Fibroblast of lung (primary cell): ENCODE measurements around the gene SRCIN1.

ENCODE experiments used
- EZH2 ChIP-seq: IDR thresholded peaks from 2 replicates; pipeline ENCODE4 v1.5.1; 2012; ENCODE audit warnings: low read length, control low read depth, mild to moderate bottlenecking; ENCODE audit errors: missing control alignments
- TF ChIP-seq, protein P1 (sequence below), 2 donors: IDR thresholded peaks in 1 of 2; conservative IDR thresholded peaks in 1 of 2; 1 replicate in 1 of 2; 2 replicates in 1 of 2; pipeline ENCODE4 v1.5.1; 2011 to 2012; ENCODE audit warnings: low read length in 2 of 2, control low read depth in 1 of 2, inconsistent platforms in 1 of 2, low read depth in 1 of 2, mild to moderate bottlenecking in 1 of 2

DNA sequence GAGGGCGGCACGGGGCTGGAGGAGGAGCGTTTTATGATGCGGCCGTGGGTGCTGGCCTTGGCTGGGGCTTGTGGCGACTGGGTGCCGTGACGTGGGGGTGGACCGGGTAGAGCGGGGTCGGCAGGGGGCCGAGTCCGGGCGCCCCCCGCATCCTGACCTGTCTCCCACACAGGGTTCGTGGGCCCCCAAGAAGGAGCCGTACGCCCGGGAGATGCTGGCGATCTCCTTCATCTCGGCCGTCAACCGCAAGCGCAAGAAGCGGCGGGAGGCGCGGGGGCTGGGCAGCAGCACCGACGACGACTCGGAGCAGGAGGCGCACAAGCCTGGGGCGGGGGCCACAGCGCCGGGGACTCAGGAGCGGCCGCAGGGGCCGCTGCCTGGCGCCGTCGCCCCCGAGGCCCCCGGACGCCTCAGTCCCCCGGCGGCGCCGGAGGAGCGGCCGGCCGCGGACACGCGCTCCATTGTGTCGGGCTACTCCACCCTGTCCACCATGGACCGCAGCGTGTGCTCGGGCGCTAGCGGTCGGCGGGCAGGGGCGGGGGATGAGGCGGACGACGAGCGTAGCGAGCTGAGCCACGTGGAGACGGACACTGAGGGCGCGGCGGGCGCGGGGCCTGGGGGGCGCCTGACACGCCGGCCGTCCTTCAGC lies 95.9 kb downstream of the SRCIN1 start:
- TF ChIP-seq, protein P1, sequence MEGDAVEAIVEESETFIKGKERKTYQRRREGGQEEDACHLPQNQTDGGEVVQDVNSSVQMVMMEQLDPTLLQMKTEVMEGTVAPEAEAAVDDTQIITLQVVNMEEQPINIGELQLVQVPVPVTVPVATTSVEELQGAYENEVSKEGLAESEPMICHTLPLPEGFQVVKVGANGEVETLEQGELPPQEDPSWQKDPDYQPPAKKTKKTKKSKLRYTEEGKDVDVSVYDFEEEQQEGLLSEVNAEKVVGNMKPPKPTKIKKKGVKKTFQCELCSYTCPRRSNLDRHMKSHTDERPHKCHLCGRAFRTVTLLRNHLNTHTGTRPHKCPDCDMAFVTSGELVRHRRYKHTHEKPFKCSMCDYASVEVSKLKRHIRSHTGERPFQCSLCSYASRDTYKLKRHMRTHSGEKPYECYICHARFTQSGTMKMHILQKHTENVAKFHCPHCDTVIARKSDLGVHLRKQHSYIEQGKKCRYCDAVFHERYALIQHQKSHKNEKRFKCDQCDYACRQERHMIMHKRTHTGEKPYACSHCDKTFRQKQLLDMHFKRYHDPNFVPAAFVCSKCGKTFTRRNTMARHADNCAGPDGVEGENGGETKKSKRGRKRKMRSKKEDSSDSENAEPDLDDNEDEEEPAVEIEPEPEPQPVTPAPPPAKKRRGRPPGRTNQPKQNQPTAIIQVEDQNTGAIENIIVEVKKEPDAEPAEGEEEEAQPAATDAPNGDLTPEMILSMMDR (conservative IDR thresholded peaks at IDR 0.05 in 1 of 2, IDR thresholded peaks at IDR 0.05 in 1 of 2; ENCODE audit: low read depth in 1 of 2, low read length in 2 of 2), result no peak
- TF ChIP-seq EZH2, result no peak
